Measurements from ENCODE around the gene SDC4.
A peak's percentile ranks its signal among the peaks of the same experiment; 100 is the strongest.

The SDC4 gene

GRCh38 chr20:45293041-45294002 is 54.9 kb downstream of the SDC4 start:
- DNase-seq, result peak; percentile 86

- no peak for DNase-seq
Measured at GRCh38 chr20:45292343-45292742, 55.9 kb downstream of the SDC4 start.

GRCh38 chr20:45291526-45291925 is 56.7 kb downstream of the SDC4 start:
- DNase-seq, result no peak

DNA sequence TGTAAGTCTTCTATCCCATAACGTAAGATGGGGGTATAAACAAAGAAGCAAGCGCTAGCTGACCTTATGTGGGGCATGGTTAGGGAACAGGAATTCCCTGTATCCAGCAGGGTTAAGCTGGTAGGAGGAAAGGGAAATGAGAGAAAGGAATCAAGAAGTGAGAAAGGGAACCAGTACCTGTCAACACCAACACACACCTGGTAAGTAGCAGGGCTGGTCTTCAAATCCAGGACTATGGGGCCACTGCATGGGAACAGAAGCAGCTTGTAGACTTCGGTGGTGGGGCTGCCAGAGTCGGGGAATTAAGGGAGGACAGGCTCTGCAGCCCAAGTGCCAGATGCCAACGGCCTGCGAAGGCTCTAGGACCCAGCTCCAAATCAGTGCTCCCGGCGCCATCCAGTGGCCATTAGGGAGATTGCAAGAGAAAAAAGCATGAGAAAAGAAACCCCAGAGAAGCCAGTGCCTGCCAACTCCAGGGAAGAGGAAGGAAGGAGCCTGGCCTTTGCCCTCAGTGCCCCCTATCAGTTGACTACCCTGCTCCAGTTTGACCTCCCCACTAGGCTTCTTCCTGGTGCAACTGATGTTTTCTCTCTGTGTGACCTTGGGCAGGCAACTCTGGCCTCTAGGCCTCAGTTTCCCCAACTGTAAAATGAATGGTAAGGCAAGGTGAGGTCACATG is 57.4 kb downstream of the SDC4 start:
- peak; percentile 71 for DNase-seq

GRCh38 chr20:45289942-45290676 is 58.1 kb downstream of the SDC4 start:
- DNase-seq, result no peak

DNA sequence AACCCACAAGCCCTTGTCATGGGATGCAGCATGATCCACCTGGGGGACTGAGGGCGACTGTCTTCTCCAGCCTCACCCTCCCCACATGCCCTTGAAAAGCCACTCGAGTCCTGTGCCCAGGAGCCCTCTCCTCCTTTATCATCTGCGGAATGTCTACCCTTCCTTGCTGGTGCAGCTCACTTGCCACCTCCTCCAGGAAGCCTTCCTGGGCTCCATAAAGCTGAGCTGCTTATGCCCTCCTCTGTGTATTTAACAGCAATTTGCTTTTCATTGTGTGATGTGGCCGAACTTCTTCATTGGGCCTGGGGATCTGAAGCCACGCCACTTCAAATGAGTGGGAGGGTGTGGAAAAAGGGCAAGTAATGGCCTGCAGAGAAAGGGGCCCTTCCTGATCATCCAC is 59.4 kb downstream of the SDC4 start:
- DNase-seq, result no peak

DNA sequence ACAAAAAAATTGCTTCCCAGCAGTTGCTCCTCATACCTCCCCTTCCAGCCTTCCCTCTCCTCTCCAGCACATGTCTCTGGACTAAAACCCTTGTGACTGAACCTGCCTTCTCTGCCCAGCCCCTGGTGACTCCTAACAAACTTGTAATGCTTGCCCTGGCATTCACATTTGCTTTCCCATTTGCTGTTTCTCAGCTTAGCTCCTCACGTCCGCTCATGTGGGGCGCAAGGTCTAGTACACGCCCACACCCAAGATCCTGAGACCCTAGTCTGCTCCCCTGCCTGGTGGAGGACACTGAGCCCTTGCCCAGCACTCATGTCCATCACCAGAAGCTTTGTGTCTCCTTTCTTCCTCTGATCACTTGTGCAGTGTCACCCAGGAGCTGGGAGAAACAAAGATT is 59.8 kb downstream of the SDC4 start:
- DNase-seq, result no peak

GRCh38 chr20:45283551-45284057 is 64.6 kb downstream of the SDC4 start:
- no peak for DNase-seq

- DNase-seq, result no peak
Measured at GRCh38 chr20:45282700-45283550, 65.3 kb downstream of the SDC4 start.

DNA sequence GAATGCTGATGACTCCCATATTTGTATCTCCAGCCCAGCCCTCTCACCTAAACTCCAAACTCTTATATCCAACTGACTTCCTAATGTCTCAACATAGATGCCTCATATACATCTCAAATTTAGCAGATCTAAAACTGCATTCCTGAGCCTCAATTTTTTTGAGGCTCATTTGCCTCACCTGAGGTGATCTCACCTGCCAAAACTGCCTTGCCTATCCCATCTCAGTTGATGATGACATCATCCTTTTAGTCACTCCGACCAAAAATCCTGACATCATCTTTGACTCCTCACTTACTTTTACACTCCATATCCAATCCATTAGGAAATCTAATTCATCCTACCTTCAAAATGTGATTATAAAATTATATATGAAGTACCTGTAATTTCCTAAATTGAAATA is 68.2 kb downstream of the SDC4 start:
- no peak for DNase-seq

GRCh38 chr20:45275338-45275737 is 72.9 kb downstream of the SDC4 start:
- DNase-seq, result no peak
